B cell (primary cell): Measurements from ENCODE around the gene LIPJ.

Source experiments
- CTCF ChIP-seq: fragments of 200-600 bp; IDR thresholded peaks from one replicate; pipeline ENCODE4 v1.8.0; 2022; ENCODE audit warnings: antibody characterized with exemption, mild to moderate bottlenecking
- EZH2 ChIP-seq: IDR thresholded peaks from 2 replicates; pipeline ENCODE4 v1.6.1; 2012; ENCODE audit warnings: borderline replicate concordance, low read depth, mild to moderate bottlenecking, moderate library complexity, low read length; ENCODE audit not compliant: insufficient read depth, poor library complexity, severe bottlenecking

GRCh38 chr10:88592906-88593305 lies 6.3 kb downstream of the LIPJ start:
- TF ChIP-seq CTCF (no peak), EZH2 (no peak)
